Skin epidermis (tissue), 12 donors: ENCODE data around the gene SERPIND1.

ENCODE experiments used
- H3K27ac ChIP-seq, 21 experiments: fragments of 200-600 bp; sonication (generic) in 11 of 21; one replicate each; pipeline ENCODE4 v1.5.0; 2020; ENCODE audit warnings: mild to moderate bottlenecking in 3 of 21, inconsistent platforms in 2 of 21, moderate library complexity in 2 of 21
- H3K4me3 ChIP-seq, 7 experiments: fragments of 200-600 bp; sonication (generic) in 2 of 7; one replicate each; pipeline ENCODE4 v1.5.0; 2020; ENCODE audit warnings: inconsistent platforms in 2 of 7, mild to moderate bottlenecking in 2 of 7, moderate library complexity in 1 of 7

Gene SERPIND1

DNA sequence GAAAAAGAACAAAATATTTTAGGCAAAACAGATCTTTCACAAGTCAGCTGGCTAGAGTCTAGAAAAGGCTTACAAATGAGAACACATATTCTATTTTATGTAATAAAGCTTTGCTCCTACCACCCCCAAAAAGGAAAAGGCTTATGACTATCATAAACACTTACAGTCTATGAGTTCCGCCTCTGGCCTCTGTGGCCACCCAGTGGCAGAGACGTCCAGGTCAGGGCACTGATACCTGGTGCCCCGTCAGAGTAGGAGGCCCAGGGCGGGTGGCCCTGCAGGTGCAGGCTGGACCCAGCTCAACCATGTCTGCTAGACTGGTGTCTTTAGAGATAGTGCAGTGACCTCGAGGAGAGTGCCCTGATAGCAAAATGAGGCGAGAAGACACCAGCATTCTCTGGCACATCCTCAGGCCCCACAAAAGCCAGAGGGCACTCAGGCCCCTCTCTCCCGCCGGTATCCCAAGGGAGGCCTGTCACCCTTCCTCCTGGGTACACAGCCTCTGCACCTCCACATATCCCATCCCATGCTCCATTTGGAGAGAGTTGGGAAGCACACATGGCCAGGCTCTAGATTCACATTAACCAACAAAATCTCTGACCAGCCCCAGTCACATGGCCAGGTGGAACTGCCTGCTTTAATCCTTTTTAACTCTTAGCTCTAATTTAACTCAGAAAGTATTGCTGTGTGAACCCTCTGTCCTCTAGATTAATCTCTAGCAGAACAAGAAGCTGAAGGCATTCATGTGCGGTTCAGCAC lies 27.3 kb upstream of the SERPIND1 start:
- H3K27ac ChIP-seq, result no peak overlapping the region
- no peak overlapping the region for H3K4me3 ChIP-seq

DNA sequence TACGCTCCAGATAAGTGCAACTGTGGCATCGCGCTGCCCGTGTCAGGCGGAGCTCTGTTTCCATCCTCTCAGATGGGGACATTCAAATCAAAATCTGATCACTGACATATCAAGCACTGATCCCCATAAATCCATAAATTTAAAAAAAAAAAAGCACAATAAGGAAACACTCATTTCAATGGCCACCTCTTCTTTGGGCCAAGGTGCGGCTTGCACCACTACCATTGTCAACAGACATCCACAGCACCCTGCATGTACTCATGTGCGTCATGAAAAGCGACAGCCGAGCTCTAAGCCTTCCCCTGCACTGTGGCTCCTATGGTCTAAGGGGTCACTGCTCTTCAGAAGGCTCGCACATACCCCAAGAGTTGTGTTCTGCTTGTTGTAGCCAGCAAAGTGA lies 26.7 kb upstream of the SERPIND1 start:
- Histone ChIP-seq H3K27ac (no peak overlapping the region), H3K4me3 (no peak overlapping the region)

DNA sequence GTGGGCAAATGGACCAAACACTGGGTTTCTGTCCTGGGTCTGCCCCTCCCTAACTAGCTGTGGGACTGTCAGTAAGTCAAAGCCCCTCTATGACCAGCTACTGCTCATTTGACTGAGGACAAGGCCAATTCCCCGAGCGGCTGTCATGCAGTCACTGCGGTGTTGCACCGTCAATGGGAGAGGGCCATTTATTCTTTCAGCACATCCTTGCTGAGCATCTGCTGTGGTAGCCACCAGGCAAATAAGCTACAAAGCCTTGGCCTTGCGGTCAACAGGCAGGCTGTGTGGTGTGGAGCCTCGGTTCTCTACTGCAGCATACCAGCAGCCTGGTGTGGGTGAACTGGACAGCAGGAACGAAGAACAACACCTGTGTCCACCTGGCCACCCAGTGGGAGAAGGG lies 25.8 kb upstream of the SERPIND1 start:
- no peak overlapping the region for H3K4me3 ChIP-seq
- no peak overlapping the region for H3K27ac ChIP-seq

DNA sequence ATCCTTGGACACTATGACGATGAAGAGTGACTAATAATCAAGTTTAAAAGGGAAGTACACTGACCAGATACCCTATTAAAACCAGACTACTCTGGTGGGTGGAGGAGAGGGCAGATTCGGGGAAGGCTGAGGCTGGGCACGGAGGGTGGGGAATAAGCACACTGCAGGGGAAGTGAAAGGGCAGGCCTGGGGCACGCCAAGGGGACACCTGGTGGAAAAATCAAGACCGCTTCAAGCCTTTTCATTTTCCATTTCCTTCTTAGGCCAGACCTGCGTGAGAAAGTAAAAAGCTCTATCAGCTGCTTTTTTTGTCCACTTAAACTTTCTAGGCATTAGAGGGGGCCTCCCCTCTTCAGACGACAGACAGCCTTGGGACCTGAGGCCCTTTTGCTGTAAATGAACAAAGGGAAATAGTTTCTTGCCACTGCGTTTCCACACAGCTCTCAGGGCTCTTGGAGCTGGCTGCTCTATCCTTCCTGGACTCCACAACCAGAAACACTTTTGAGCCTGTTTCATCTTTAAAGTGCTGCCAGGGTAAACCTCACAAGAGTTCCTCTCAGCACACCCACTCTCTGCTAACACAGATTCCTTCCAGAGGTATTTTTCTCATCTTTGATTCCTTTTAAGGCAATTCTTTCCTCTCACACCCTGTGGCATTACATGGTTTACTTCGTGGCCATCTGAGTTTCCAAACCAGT lies 25.0 kb upstream of the SERPIND1 start:
- Histone ChIP-seq H3K27ac (peak overlapping the region in 2 of 21 experiments; percentile 21 to 26), H3K4me3 (no peak overlapping the region)

DNA sequence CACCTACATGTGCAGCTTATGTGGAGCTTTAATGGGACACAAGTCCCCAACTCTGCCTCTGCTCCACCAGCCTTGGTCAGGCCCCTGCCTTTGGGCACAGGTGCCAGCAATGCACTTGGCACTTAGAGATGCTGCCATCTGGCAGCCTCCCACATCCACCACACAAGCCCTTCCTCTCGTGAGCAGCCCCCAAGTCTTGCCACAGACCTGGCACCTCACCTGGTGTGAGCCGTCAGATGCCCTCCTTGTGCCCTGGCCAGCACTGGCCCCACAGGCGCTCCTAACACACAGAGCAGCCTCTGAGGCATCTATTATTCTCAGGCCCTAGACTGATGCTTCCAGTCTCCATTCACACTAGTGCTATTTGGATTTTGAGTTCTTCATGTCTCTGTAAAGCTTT lies 24.5 kb upstream of the SERPIND1 start:
- peak overlapping the region in 1 of 21 experiments; percentile 22 for H3K27ac ChIP-seq
- no peak overlapping the region for H3K4me3 ChIP-seq

DNA sequence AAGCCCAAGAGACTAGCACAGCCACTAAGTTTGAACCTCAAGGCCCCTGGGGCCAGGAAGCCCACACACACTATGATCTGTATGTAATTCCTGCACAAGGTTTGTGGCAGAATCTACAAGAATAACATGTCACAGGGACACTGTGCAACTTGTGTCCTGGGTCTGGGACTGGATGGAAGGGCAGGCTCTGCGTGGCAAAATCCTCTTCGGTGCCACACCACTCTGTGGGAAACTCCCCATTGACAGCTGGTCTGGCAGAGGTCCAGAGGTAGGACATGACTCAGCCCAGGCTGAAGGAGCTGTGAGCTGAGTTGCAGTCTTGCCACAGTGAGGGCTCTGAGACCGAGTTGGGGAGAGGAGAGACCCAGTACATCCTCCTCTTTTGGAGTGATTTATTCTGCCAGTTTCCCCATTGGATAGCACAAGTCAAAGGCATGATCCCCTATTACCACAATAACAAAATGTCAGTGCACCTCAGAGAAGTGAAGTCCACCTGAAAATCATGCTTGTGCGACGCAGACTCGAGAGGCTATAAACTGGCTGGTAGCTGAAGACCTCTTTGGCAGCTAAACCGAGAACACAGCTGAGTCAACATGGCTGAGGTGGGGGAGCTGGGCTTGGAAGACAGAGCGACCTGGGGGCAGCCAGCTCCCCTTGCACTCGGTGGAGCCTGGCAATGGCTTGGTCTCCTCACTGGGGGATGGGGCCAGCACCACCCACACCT lies 23.3 kb upstream of the SERPIND1 start:
- H3K27ac ChIP-seq, result peak overlapping the region in 3 of 21 experiments; percentile 19 to 40 (median 26)

DNA sequence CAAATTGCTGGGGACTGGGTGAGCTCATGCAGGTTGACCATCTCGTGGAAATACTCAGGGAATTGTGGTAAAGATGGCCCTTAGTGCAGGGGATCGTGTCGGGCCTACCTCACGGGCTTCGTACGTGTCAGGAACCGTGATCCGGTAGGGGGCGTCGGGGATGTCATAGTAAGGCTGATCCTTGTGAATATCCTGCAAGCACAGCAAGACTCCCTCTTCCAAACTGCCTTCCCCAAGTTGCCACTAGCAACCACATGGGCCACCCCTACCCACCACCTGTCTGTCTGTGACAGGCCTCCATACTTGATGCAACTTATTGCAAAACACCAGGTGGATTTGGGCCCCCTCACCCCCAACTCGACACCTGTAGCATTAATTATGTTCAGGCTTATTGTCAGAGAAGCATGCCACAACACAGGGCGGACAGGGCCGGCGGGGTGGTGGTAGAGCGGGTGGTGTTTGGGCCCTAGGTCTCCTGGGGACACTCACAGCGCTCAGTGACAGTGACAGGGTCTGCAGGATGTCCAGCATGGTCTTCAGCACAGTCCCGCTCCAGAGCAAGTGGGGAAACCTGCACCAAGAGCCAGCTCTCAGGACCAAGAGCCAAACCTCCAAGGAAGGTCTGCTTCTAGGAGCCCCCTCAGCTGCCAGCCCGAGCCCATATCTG lies 22.6 kb upstream of the SERPIND1 start:
- Histone ChIP-seq H3K27ac (peak overlapping the region in 2 of 21 experiments; percentile 19 to 40), H3K4me3 (no peak overlapping the region)

More for the DNA sequence above, 23.3 kb upstream of the SERPIND1 start:
- no peak overlapping the region for H3K4me3 ChIP-seq

DNA sequence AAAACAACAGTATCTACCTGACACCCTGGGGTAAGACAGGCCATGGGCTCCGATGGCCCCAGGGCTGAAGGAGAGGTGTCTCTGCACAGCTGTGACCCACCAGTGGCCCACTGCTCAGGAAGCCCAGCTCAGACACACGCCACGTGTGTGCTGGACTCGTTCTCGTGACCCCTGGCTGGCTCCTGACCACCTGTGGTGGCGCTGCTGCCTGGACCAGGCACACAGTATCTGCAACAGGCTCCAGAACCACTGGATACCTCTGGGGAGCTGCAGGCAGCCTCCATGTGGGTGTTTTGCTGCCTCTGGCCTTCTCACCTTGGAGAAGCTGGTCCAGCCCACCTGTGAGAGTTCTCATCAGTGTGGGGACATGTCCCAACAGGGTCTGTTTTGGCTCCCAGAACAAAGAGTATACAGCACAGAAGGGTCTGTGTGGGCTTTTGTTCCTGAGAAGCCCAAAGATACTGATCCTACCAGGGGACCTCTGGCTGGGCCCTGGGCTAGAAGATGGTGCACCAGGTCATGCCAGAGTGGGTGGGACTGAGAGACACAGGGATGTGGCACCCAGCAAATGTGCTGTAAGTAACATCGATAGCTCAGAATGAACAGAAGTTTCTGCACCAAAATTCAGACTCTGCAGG lies 21.7 kb upstream of the SERPIND1 start:
- H3K4me3 ChIP-seq, result no peak overlapping the region
- H3K27ac ChIP-seq, result no peak overlapping the region

DNA sequence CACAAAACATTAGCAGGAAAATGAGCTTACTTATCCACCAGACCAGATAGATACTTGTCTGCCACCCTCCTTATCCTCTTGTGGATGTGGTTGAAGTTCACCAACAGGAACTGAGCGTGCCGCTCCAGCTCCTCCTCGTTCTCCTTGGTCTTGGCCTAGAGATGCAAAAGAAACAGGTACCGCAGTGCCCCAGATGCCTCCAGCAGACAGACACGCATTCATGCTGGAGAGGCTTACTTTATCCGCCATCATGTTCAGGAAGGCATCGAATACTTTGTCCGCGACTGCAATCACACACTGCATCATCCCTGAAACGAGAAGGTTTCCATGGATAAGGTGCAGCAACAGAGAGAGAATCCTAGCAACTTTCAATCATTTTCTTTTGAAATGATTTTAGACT lies 21.0 kb upstream of the SERPIND1 start:
- no peak overlapping the region for H3K27ac ChIP-seq
- no peak overlapping the region for H3K4me3 ChIP-seq

DNA sequence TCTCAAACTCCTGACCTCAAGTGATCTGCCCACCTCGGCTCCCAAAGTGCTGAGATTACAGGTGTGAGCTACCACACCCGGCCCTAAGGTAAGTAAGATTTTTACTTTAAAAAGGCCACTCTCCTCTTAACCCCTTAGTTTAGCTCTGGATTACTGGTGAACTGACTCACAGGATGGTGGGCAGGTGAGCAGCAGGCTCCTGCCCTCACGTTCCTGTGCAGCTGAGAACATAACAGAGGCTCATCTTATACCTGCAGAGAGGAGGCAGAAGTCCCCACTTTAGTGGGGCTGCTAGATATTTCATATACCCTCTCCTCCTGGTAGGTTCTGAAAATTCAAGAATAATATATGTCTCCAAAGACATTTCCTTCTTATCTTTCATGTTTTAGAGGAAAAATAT lies 17.1 kb upstream of the SERPIND1 start:
- H3K27ac ChIP-seq, result no peak overlapping the region
- H3K4me3 ChIP-seq, result no peak overlapping the region

DNA sequence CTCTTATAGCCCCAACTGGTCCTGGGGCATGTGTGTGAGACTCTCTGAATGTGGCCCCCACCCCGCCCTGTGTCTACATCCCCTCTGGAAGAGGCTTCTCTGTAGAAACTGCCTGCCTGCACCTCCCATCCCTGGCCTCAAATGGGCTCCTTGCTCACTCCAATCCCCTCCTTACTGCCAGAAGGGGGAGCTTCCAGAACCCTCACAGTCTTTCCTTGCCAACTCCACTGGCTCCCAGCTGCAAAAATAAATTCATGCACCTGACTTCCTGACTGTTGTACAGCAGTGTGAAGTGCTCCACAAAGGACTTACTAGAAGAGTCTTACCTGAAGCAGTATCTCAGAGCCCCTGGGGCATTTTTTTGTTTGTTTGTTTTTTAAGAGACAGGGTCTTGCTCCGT lies 15.2 kb upstream of the SERPIND1 start:
- H3K27ac ChIP-seq, result no peak overlapping the region
- no peak overlapping the region for H3K4me3 ChIP-seq

DNA sequence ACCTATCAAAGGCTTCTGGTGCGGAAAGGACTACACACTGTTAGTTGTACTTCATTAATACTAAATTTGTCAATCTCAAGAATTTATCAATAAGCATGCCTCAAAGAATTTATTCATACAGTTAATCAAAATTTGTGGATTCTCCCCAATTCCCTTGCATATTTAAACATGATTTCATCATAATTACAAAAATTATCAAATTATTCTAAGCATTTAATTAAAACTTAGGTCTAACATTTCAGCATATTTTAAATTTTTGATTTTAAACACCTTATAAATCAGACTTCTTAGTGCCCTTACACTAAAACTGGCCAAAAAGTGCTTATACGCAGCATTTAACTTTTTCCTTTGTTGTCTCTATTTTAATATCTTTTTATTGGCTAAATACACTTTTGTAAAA lies 13.8 kb upstream of the SERPIND1 start:
- Histone ChIP-seq H3K4me3 (no peak overlapping the region), H3K27ac (no peak overlapping the region)

DNA sequence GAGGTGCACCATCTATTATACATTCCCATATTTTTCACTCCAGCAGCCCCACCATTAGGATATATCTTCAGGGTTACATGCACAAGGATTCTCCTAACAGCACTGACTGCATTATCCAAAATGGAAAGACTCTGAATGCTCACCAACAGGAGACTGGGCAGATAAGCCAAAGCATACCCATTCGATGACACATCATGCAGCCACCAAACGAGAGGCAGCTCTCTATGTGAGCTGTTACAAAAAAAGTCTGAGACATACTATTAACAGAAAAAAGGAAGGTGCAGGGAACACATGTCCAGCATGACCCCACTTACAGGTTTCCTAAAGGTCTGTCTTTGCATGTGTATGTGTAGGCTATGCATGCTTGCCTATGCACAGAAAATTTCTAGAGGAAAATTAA lies 12.4 kb upstream of the SERPIND1 start:
- Histone ChIP-seq H3K27ac (no peak overlapping the region), H3K4me3 (no peak overlapping the region)

DNA sequence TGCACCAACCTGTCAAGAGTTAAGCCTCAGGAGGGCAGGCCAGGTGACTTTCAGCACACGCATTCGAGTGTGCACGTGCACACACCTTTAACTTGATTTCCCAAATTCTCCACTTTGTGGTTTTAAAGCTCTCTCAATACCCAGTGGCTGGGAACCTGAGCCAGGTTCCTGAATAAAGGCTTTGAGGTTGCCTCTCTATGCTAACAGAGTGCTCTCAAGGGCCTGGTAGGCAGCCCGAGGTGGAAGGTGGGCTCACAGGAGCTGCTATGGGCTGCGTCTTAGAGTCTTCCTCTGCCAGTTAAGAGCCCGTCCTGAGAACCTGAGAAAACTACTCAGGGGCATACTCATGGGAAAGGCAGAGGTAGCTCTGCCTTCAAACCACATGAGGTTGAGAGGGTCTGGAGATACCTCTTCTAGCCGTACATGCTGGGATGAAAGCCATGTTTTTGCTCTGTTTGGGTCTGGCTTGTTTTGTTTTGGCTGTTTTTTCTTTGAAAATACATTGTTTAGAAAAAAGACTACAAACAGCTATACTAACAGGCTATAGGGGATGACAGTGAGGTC lies 11.6 kb upstream of the SERPIND1 start:
- Histone ChIP-seq H3K4me3 (no peak overlapping the region), H3K27ac (no peak overlapping the region)

DNA sequence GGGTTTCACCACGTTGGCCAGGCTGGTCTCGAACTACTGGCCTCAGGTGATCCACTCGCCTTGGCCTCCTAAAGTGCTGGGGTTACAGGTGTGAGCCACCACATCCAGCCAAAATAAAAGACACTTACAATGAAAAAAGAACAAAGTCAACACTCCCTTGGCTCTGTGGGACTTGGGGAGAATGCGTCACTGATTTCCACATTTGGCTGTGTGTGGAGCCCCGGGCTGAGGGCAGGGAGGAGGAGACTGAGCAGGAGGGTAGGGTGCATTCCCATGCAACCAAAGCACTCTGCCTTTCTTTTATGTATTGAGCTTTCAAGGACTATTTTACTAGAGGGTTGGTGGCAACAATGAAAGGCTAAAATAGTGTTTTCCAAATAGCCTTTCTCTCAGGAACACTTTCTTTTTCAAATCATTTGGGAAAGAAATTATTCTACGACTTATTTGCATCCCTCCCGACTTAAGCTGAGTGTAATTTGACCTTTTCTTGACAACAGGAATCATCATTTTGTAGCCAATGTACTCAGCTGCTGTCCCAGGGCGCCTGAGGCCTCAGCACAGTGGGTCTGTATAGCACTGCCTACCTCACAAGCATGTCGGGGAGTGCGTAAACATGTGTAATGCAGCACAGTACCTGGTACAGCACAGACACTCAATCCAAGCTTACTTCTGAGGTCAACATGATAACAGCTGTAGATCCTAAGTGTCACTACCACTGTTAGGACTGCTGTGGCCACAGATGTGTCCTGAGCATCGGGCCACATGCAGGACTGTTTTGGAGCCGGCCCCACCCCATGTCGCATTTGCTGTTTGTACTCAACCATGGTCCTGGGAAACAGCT lies 10.1 kb upstream of the SERPIND1 start:
- no peak overlapping the region for H3K27ac ChIP-seq
- no peak overlapping the region for H3K4me3 ChIP-seq

DNA sequence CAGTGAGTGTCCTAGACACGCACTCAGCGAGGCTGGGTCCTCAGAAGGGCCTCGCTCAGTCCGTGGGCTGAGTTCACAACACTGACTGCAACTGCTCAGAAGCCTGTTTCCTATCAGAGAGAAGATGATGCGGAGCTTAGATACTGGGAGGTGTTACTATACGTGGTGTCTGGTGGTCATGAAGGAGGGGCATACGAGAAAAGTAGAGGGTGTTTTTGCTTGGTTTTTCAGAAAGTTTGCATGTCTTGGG lies 9.5 kb upstream of the SERPIND1 start:
- Histone ChIP-seq H3K4me3 (no peak overlapping the region), H3K27ac (no peak overlapping the region)

DNA sequence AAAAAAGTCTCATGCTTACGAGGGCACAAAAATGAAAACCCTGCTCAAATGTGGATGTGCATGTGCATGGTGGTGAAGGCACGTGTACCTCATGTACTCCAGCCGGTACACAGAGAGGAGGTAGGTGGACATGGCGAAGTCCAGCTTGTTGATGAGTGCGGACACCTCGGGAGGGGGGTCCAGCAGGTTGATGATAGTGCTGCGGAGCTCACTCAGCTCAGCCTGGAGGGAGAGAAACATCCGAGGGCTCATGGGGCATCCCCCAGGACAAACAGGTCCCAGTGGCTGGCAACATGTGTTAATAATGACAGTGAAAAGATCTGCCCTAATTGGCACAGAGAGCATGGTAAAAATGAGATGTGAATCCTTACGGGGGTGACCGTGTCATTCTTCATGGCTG lies 9.2 kb upstream of the SERPIND1 start:
- no peak overlapping the region for H3K27ac ChIP-seq
- no peak overlapping the region for H3K4me3 ChIP-seq

DNA sequence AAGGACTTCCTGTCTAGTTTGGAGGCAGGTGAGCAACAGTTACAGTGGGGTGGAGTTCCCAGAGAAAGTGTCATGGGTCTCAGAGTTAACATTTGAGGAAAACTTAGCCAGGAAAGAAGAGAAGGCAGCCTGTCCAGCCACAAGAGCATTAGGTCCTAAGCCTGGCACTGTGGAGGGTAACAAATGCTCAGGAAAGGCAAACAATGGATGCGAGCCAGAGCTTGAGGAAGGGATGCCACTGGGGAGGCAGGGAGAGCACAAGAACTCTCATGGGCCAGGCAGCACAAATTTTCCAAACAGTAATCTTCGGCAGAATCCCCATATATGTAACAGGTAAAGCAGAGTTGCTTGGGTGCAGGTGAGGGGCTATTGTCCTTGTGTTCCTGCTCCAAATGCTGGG lies 8.0 kb upstream of the SERPIND1 start:
- H3K4me3 ChIP-seq, result no peak overlapping the region
- no peak overlapping the region for H3K27ac ChIP-seq

DNA sequence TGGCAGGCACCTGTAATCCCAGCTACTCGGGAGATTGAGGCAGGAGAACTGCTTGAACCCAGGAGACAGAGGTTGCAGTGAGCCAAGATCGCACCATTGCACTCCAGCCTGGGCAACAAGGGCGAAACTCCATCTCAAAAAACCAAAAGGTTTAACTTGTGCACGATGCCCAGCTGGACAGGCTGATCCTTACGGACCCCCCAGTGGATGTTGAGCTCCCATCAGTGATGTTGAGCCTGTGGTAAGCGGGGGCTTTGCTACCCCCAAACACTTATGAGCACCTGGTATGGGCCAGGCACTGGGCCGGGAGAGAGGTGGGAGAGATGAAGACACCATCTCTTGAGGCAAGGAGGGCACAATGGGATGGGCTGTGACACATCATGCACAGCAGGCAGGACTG lies 7.4 kb upstream of the SERPIND1 start:
- Histone ChIP-seq H3K4me3 (no peak overlapping the region), H3K27ac (no peak overlapping the region)
